HL-60/S4 treated with retinoic acid at 250 ng/mL for 4 days and 3 days (cell line): ENCODE data around the gene TRAF2.

Experiments
- in situ Hi-C: fragments of 300-500 bp; cut with MboI; formaldehyde crosslinking; loops from 2 replicates; pipeline ENCODE4 v1.7.0; 2022; ENCODE audit warnings: low sequenced_read_pairs

The TRAF2 gene

DNA sequence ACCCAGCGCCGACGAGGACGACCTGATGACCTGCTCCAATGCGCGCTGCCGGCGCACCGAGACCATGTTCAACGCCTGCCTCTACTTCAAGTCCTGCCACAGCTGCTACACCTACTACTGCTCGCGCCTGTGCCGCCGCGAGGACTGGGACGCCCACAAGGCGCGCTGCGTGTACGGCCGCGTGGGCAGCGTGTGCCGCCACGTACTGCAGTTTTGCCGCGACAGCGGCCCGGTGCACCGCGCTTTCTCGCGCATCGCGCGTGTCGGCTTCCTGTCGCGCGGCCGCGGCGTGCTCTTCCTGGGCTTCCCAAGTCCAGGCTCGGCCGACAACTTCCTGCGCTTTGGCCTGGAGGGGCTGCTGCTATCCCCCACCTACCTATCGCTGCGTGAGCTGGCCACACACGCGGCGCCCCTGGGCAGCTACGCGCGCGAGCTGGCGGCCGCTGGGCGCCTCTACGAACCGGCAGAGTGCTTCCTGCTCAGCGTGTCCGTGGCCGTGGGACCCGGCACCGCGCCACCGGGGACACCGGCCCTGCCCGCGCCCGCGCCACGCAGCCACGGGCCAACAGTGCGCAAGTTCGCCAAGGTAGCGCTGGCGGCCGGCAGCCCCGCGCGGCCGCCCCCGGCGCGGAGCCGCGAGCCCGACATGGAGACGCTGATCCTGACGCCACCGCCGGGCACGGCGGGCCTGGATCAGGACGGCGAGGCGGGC lies 39.8 kb upstream of the TRAF2 start:
- in situ Hi-C loops = no loop called here

DNA sequence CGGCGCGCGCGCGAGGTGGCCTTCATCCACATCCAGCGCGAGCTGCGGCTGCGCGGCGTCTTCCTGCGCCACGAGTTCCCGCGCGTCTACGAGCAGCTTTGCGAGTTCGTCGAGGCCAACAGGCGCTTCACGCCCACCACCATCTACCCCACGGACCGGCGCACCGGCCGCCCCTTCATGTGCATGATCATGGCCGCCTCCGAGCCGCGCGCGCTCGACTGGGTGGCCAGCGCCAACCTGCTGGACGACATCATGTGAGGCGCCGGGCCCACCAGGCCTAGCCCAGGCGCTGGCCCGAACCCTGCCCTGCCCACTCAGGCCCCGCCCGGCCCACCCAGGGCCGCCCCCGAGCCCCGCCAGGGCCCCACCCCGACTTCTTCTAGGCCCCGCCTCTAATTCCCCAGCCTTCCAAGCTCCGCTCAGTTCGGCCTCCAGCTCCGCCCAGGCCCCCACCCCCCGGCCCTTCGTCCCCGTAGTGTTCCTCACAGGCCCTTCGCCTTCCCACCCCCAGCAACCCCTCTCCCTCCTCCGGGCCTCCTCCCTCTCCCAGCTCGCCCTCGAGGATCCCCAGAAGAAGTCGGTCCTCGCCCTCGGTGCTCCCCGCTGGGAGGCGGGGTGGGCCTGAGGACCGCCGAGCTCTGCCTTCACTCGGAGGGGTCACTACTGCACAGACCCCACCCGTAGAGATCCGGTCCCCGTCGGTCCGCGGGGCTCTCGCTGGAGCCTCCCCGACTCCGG lies 39.1 kb upstream of the TRAF2 start:
- in situ Hi-C loops = no loop called here

DNA sequence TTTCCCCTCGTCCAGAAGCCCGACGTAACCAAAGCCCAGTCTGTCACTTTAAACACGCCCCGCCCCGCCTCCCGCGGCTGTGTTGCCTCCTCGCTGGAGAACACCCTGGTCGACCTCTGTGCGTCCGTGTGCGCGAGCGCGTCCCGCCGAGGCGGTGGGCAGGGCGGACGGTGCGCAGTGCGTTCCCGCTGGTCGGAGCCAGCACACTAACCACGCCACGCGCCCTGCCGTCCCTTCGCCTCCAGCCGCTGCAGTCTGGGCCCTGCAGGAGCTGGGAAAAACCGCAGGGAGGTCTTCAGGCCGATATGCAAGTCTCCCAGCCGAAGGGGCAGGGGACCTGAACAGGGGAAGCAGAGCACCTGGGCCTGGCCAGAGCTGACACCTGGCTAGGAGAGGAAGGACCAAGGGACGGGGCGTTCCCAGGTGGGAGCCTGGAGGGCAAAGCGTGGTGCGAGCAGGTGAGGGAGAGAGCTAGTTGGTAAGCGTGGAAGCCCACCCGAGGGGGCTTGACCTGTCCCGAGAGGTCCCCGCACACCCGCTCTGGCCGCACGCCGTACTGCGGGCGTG lies 38.4 kb upstream of the TRAF2 start:
- in situ Hi-C loops = no loop called here

DNA sequence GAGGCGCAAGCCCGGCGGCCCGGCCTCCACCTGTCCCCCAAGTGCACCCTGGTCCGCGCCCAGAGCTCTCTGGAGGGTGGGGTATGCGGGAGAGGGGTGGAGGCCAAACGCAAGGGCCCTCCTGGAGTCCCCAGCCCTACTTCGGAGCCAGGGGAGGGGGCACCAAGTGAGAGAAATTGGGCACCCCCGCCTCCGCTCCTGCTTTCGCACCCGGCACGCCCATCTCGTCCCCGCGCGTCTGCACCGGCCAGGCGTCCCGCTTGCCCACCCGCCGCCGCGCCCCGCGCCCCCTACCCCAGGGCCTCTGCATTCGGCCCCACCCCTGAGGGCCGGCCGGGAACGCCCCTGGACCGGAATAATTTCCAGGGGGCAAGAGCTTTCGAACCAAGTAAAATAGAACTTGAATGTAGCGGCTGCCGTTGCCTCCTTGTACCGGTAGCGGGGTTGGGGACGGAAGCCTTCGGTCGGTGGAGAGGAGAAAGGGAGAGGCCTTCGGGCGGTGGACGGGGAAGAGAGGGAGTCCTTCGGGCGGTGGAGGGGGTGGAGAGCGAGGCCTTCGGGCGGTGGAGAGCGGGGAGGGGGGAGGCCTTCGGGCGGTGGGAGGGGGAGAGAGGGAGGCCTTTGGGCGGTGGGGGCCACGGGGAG lies 37.8 kb upstream of the TRAF2 start:
- in situ Hi-C loops = no loop called here

DNA sequence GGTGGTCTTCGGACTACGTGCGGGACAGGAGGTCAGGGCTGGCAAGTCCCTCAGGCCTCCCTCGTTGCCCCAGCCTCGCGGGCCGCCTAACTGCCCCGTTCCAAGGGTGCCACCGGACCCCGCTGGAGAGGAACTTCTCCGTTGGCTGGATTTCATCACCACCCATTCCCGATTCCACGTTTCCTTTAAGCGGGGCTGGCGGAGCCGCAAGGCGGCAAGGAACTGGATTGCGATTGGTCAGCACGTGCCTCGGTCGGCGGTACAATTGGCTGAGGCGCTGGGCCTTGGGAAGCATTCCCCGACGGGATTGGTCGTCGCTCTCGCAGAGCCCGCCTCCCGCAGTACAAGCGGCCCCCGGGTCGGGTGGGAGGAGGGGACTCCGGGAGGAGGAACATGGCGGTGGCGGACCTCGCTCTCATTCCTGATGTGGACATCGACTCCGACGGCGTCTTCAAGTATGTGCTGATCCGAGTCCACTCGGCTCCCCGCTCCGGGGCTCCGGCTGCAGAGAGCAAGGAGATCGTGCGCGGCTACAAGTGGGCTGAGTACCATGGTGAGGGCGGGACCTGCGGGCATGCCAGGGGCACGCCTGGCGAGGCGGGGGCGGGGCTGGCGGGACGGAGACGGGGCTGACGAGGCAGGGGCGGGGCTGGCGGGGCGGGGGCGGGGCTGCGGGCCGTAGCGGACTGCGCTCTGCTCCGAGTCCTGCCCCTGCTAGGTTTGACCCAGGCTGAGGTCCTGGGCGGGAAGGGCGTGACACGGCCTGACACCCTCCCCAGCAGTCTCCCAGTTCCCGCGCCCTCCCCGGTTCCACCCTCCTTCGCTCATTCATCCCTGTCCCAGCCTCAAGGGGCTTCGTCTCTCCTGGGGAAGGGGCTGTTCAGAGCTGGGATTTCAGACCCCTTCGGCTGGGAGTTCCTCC lies 37.0 kb upstream of the TRAF2 start, which contains the start of gene PHPT1:
Gene PHPT1, plus strand, starts transcription at position 372 of the 922 bp plus-strand sequence. Its CDS starts 22 bp downstream, at position 394.
- in situ Hi-C loops = no loop called here

DNA sequence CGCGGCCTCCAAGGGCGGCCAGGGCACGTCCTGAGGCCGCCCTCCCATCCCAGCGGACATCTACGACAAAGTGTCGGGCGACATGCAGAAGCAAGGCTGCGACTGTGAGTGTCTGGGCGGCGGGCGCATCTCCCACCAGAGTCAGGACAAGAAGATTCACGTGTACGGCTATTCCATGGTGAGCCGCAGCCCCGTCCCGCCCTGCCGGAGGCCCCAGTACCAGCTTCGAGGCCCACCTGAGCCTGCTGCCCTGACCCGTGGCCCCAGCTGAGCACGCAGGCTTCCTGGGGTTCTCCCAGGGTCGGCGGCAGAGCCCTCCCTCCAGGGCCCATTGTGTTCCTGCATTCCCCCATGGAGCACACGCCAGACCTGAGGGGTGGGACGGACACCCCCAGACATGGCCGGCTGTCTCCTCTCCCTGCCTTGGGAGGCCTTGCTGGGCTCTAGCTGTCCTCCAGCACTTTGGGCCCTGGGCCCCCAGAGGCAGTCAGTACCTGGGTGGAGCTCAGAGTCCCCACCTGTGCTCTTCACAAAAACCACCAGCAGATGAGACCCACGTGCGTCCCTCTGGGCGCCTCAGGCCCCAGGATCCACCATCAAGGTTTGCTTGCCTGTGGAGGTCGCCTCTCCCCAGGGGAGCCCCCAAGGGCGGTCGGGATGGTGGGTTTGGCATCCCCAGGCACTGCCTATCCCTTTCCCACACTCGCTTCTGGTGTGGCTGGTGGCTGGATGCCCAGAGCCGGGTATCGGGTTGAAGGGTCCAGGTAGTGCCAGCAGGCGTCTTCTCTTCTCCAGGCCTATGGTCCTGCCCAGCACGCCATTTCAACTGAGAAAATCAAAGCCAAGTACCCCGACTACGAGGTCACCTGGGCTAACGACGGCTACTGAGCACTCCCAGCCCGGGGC lies 36.1 kb upstream of the TRAF2 start:
- in situ Hi-C loops = no loop called here

DNA sequence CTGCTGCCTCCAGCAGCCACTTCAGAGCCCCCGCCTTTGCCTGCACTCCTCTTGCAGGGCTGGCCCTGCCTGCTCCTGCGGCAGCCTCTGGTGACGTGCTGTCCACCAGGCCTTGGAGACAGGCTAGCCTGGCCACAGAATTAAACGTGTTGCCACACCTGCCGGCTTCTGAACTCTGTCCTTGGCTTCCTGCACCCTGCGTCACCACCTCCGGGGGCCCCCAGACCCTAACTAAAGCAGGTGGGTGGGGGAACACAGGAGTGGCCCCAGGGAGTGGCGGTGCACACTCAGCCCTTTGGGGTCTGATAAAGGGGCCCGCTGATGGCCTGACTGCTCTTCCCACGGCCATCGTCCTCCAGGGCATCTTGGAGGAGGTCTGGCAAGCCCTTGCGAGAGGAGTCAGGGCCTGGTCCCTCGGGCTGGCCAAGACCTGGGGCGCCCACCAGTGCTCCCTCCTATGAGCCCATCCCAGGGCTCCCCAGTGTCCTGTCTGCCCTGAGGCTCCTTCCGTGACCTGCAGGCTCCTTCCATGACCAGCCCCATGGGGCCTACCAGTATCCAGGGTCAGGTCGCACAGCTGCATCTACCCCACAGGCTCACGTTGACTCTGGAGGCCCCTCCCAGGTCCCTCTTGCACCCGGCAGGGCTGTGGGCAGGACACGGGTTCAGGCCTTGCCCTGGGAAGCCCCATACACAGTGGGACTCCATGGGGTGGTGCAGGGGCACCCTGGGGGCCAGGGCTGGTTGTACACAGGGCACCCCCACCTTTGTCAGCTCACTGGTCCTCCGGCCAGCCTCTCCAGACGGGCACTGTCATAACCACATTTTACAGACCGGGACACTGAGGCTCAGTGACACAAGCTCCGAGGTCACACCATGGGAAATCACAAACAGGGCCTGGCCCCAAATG lies 35.2 kb upstream of the TRAF2 start:
- in situ Hi-C loops = no loop called here

DNA sequence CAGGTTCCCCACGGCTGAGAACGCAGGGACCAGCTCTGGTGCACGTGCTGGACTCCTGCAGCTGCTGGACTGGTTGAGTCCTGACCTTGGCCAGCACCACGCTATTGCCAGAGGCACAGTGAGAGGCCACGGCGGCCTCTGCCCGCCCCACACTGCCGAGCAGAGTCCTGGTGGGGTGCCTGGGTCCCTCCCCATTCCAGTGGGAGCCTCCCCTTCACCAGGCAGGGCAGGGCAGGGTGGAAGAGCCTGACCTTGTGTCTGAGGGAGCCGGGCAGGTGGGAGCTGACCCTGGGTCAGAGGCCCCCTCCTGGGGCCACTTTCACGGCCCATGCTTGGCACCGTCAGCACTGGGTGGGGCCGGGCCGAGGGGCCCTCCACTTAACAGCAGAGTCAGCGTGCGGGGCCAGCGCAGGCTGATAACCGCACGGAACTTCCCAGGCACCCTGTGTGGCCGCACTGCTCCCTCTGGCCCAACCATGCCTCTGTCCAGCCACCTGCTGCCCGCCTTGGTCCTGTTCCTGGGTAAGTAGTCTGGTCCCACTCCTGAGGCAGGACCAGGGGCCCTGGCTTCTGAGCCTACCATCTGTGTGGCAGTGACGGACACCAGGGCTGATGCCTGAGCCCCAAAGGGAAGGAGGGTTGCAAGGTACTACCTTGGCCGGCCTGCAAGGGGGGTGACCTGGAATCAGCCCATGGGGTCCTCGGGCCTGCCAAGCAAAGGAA lies 34.2 kb upstream of the TRAF2 start, which contains the start of gene MAMDC4:
Gene MAMDC4, plus strand, starts transcription at position 406 of the 723 bp plus-strand sequence. Its CDS starts 71 bp downstream, at position 477.
- in situ Hi-C loops = no loop called here

DNA sequence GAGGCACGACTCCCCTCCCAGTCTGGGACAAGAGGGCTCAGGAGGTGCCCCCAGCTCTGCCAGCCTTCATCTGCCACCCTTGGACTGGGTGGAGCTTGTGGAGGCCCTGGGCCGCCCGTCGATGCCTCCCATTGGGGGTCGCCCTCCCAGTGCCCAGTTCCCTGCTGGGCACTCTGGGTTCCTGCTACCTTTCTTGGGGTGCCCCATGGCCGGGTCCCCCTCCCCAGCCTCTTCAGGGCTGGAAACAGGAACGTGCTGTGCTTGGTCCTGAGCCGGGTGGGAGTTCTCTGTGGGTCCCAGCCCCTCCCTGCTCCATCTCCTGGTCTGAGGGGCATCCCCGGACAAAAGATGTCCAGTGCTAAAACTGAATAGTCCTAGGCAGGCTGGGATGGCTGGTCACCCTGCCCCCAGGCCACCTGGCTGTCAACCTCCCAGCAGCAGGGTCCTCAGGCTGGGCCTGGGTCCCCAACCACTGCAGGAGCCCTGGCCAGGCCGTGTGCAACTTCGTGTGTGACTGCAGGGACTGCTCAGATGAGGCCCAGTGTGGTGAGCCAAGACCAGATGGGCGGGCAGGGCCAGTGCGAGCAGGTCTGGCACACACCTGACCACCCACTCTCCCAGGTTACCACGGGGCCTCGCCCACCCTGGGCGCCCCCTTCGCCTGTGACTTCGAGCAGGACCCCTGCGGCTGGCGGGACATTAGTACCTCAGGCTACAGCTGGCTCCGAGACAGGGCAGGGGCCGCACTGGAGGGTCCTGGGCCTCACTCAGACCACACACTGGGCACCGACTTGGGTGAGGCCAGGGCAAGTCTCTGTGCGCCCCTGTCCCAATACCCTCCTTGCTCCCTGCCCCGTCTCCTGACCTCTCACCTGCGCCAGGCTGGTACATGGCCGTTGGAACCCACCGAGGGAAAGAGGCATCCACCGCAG lies 33.4 kb upstream of the TRAF2 start:
- in situ Hi-C loops = no loop called here

DNA sequence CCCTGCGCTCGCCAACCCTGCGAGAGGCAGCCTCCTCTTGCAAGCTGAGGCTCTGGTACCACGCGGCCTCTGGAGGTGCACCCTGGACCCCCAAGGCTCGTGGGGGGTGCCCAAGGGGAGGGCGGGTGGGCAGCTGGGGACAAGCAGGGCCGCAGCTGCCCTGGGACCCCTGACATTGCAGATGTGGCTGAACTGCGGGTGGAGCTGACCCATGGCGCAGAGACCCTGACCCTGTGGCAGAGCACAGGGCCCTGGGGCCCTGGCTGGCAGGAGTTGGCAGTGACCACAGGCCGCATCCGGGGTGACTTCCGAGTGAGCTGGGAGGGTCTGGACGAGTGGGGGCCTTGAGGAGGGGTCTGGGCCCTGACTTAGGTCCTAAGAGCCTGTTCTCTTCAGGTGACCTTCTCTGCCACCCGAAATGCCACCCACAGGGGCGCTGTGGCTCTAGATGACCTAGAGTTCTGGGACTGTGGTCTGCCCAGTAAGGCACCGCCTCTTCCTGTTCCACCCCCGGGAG lies 32.7 kb upstream of the TRAF2 start:
- in situ Hi-C loops = no loop called here

DNA sequence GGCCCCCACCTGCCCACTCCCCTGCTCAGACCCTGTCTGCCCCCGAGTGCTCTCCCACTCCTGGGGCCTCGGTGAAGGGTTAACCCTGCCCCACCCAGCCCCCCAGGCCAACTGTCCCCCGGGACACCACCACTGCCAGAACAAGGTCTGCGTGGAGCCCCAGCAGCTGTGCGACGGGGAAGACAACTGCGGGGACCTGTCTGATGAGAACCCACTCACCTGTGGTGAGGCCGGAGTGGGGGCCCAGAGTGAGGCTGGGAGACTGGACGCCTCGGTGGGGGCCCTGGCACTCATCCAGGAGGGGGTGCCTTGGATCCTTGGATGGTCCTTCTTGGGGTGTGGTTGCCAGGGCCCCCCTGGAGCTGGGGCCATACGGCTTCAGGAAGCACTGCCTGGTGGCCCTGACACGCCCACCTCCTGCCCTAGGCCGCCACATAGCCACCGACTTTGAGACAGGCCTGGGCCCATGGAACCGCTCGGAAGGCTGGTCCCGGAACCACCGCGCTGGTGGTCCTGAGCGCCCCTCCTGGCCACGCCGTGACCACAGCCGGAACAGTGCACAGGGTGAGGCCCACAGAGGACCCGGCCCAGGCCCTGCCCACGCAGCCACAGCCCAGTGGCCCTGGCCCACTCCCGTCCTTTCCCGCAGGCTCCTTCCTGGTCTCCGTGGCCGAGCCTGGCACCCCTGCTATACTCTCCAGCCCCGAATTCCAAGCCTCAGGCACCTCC lies 32.0 kb upstream of the TRAF2 start:
- in situ Hi-C loops = no loop called here

DNA sequence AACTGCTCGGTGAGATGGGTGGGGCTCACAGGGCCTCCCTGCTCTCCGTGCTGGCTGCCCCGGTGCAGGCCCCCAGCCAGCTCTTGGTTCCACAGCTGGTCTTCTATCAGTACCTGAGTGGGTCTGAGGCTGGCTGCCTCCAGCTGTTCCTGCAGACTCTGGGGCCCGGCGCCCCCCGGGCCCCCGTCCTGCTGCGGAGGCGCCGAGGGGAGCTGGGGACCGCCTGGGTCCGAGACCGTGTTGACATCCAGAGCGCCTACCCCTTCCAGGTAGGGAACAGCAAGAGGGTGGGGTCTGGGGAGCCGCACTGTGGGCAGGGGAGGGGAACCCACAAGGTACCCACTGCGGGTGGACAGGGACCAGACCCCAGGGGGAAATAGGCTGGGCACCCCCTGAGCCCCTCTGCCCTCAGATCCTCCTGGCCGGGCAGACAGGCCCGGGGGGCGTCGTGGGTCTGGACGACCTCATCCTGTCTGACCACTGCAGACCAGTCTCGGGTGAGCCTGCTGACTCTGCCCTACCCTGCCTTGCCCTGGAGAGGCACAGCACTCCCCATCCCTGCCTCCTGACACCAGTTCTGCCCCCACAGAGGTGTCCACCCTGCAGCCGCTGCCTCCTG lies 31.4 kb upstream of the TRAF2 start:
- in situ Hi-C loops = no loop called here

DNA sequence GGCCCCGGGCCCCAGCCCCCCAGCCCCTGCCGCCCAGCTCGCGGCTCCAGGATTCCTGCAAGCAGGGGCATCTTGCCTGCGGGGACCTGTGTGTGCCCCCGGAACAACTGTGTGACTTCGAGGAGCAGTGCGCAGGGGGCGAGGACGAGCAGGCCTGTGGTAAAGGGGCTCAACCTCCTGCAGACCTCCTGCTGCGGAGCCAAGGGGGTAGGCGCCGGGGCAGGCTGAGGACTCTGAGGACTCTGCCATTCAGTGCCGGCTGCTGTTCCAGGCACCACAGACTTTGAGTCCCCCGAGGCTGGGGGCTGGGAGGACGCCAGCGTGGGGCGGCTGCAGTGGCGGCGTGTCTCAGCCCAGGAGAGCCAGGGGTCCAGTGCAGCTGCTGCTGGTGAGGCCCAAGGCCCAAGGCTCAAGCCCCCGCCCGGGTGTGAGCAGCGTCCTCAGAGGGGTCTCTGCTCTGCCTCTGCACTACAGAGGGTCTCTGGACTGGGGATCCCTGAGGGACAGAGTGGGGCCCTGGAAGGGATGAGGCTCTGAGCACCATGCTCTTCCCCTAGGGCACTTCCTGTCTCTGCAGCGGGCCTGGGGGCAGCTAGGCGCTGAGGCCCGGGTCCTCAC lies 30.7 kb upstream of the TRAF2 start:
- in situ Hi-C loops = no loop called here

DNA sequence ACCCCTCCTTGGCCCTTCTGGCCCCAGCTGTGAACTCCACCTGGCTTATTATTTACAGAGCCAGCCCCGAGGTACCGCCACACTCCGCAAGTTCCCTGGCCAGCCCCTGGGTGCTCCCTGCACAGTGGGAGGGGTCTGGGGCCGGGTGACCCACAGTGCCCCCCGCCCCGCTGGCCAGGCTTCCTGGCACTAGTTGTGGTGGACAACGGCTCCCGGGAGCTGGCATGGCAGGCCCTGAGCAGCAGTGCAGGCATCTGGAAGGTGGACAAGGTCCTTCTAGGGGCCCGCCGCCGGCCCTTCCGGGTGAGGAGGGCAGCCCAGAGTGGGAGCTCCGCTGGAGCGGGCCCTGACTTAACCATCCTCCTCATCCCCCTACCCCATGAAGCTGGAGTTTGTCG lies 30.2 kb upstream of the TRAF2 start:
- in situ Hi-C loops = no loop called here
